GM06990 (cell line): ENCODE results near the gene WASF2.

Experiments used
- DNase-seq: peaks from one replicate; pipeline ENCODE4 v3.0.0-alpha.2; 2011; ENCODE audit not compliant: insufficient read length; ENCODE audit errors: extremely low read depth
- H3K27me3 ChIP-seq: replicated peaks from 2 replicates; pipeline ENCODE4 v1.6.0; 2011; ENCODE audit warnings: low read length; ENCODE audit not compliant: control insufficient read depth, insufficient read depth
- H3K36me3 ChIP-seq: 2 replicates; pipeline ENCODE4 v1.5.1; 2011; ENCODE audit warnings: low read length; ENCODE audit not compliant: control insufficient read depth, insufficient read depth
- H3K4me3 ChIP-seq: replicated peaks from 2 replicates; pipeline ENCODE4 v1.5.1; 2011; ENCODE audit warnings: low read depth, mild to moderate bottlenecking, control low read depth, low read length
- CTCF ChIP-seq: IDR thresholded peaks from 2 replicates; pipeline ENCODE4 v1.5.1; 2011; ENCODE audit warnings: low read length, control low read depth, mild to moderate bottlenecking, inconsistent platforms; ENCODE audit not compliant: insufficient read depth, poor library complexity, severe bottlenecking

WASF2 gene

GRCh38 chr1:27399251-27400025 lies 90.5 kb downstream of the WASF2 start:
- no peaks in the 10 kb centered on the region for H3K27me3 ChIP-seq
- no peak overlapping the region for H3K4me3 ChIP-seq
- no peak for TF ChIP-seq CTCF
- no peaks in the 10 kb centered on the region; the same call in 1 of the 2 replicates for H3K36me3 ChIP-seq
- DNase-seq, result no peak

- TF ChIP-seq CTCF, result no peak
- H3K36me3 ChIP-seq, result no peaks in the 10 kb centered on the region; the same call in 1 of the 2 replicates
- H3K4me3 ChIP-seq, result no peak overlapping the region
- no peaks in the 10 kb centered on the region for H3K27me3 ChIP-seq
- DNase-seq, result no peak
Observed at GRCh38 chr1:27398405-27399149, 91.4 kb downstream of the WASF2 start.

GRCh38 chr1:27397749-27398148 lies 92.2 kb downstream of the WASF2 start:
- DNase-seq, result no peak
- H3K27me3 ChIP-seq, result no peaks in the 10 kb centered on the region
- no peaks in the 10 kb centered on the region; the same call in 1 of the 2 replicates for H3K36me3 ChIP-seq
- no peak for TF ChIP-seq CTCF
- no peak overlapping the region for H3K4me3 ChIP-seq

GRCh38 chr1:27397110-27397509 lies 92.9 kb downstream of the WASF2 start:
- DNase-seq, result no peak

More at GRCh38 chr1:27397110-27397509, 92.9 kb downstream of the WASF2 start:
- no peak overlapping the region for H3K4me3 ChIP-seq
- TF ChIP-seq CTCF, result no peak
- H3K36me3 ChIP-seq, result no peaks in the 10 kb centered on the region
- H3K27me3 ChIP-seq, result no peaks in the 10 kb centered on the region
